Testis (tissue), 3 donors: ENCODE data around the gene DLGAP4. TPM values are rescaled to one million over a fixed set of nuclear protein-coding genes. Genes with fewer than 3 reads are reported as not detected.

ENCODE experiments used
- DNase-seq: peaks from one replicate; pipeline ENCODE4 v3.0.0-alpha.2; 2019
- H3K27ac ChIP-seq, 2 donors: fragments of 200-600 bp; sonication (generic); one replicate each; pipeline ENCODE4 v1.5.1; 2019
- H3K27me3 ChIP-seq: fragments of 200-600 bp; sonication (generic); one replicate; pipeline ENCODE4 v1.5.1; 2019
- H3K36me3 ChIP-seq: fragments of 200-600 bp; sonication (generic); one replicate; pipeline ENCODE4 v1.5.1; 2017; ENCODE audit warnings: low read depth; ENCODE audit errors: missing control alignments
- H3K4me1 ChIP-seq: fragments of 200-600 bp; sonication (generic); one replicate; pipeline ENCODE4 v1.5.1; 2019
- H3K4me3 ChIP-seq, 2 donors: fragments of 200-600 bp; sonication (generic); one replicate each; pipeline ENCODE4 v1.5.1; 2017 to 2019
- H3K9me3 ChIP-seq: fragments of 200-600 bp; sonication (generic); one replicate; pipeline ENCODE4 v1.5.1; 2017
- CTCF ChIP-seq, 3 experiments: fragments of 450-650 bp in 2 of 3; fragments of 200-600 bp in 1 of 3; sonication (generic) in 1 of 3; IDR thresholded peaks; one replicate each; pipeline ENCODE4 v1.5.1; 2016 to 2019; ENCODE audit warnings: antibody characterized with exemption in 3 of 3, mild to moderate bottlenecking in 2 of 3, moderate library complexity in 1 of 3
- POLR2A ChIP-seq: fragments of 450-650 bp; IDR thresholded peaks from one replicate; pipeline ENCODE4 v1.6.1; 2017; ENCODE audit warnings: antibody characterized with exemption, mild to moderate bottlenecking, moderate library complexity
- WGBS, 2 donors: methylation state at CpG; one replicate each; pipeline ENCODE4 v1.1.5; 2018; 5-methylcytosine and 5-hydroxymethylcytosine counted together
- intact Hi-C: fragments of 100-400 bp; cut with DNase I; formaldehyde crosslinking; loops from one replicate; pipeline ENCODE4 v1.15.1; 2023; ENCODE audit warnings: low total_unique reads
- polyA plus RNA-seq: library from polyadenylated mRNA; stranded (reverse); fragments of 350-450 nt; fragmentation: Illumina TruSeq; extraction: RNeasy Lipid Tissue Mini Kit (QIAGEN cat#74804); gene quantifications from one replicate; pipeline ENCODE4 v1.2.3, GENCODE V29; 2014; ENCODE audit warnings: low read depth, low replicate concordance; ENCODE audit not compliant: insufficient read depth
- total RNA-seq, 2 donors: library from RNA; depleted of rRNA; stranded (reverse); fragments of >200 nt; gene quantifications; one replicate each; pipeline ENCODE4 v1.2.3, GENCODE V29; 2016

DLGAP4 gene
- total and polyA plus RNA-seq, 3 donors from 2014 or later = 69.1 to 110 (median 110) TPM

DNA sequence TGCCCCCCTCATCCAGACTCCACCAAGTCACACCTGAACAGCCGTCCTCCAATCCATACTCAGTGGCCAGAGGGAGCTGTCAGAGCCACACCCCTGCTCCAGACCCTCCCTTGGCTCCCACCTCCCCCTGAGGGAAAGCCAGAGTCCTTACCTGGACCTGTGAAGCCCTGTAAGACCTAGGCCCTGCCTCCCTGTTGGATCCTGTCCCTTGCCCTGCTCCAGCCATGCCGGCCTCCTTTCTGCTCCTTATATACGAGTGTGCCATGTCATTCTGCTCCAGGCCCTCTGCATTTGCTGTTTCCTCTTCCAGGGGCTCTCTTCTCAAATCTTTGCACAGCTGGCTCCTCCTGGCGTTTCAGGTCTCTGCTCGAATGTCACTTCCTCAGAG is 134.9 kb downstream of the DLGAP4 start:
- Histone ChIP-seq H3K9me3 (no peaks in the 10 kb centered on the region), H3K4me3 (no peak overlapping the region), H3K4me1 (no peaks in the 10 kb centered on the region), H3K27me3 (no peaks in the 10 kb centered on the region), H3K36me3 (no peaks in the 10 kb centered on the region), H3K27ac (no peak overlapping the region)
- DNase-seq = no peak
- intact Hi-C loops = no loop called here
- no peak for TF ChIP-seq POLR2A
- WGBS, 2 donors = 68 to 75% methylated on average over 5 of the region's 5 CpGs

DNA sequence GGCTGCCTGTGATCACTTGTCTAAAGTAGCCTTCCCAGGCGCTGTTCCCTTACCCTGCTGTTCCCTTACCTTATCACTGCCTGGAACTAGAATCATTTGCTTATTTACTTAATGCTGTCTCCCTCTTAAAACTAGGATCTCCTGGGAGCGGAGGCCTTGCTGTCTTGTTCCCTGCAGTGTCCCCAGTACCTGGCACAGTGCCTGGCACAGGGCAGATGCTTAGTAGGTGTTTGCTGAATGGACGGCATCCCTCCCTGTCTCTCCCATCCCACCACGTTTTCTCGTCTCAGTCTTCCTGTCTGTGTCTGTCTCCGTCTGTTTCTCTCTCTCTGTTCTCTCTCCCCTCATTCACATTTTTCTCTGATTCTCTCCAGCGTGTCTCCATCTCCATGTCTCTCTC is 135.3 kb downstream of the DLGAP4 start:
- intact Hi-C loops = no loop called here
- Histone ChIP-seq H3K27ac (no peak overlapping the region), H3K4me1 (no peaks in the 10 kb centered on the region), H3K4me3 (no peak overlapping the region), H3K27me3 (no peaks in the 10 kb centered on the region), H3K9me3 (no peaks in the 10 kb centered on the region), H3K36me3 (no peaks in the 10 kb centered on the region)
- no peak for TF ChIP-seq POLR2A
- TF ChIP-seq CTCF (IDR thresholded peaks at IDR 0.05) = no peak
- no peak for DNase-seq
- 84 to 88% methylated on average over 7 of the region's 7 CpGs for WGBS, 2 donors

DNA sequence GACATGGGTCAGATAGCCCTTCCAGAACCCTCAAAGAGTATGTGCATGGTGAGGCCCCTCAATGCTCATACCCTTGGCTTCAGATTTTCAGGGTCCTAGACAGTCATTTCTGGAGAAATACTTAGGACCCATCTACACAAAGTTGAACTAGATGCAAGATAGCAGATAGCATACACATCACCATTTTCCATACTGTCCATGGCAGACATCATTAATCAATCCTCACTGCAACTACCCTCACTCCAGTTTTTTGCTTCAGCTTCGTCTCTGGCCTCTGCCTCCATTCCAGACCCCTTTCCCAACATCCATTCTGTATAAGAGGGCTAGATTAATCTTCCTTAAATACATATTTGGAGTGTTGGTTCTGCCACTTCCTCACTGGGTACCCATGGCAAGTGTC is 139.7 kb downstream of the DLGAP4 start:
- Histone ChIP-seq H3K27ac (no peak overlapping the region), H3K36me3 (no peaks in the 10 kb centered on the region), H3K4me3 (no peak overlapping the region), H3K9me3 (no peaks in the 10 kb centered on the region), H3K4me1 (no peaks in the 10 kb centered on the region), H3K27me3 (no peaks in the 10 kb centered on the region)
- DNase-seq = no peak
- 84 to 93% methylated on average over 1 of the region's 1 CpG for WGBS, 2 donors
- intact Hi-C loops = no loop called here
- no peak for TF ChIP-seq CTCF (IDR thresholded peaks at IDR 0.05)
- TF ChIP-seq POLR2A = no peak

DNA sequence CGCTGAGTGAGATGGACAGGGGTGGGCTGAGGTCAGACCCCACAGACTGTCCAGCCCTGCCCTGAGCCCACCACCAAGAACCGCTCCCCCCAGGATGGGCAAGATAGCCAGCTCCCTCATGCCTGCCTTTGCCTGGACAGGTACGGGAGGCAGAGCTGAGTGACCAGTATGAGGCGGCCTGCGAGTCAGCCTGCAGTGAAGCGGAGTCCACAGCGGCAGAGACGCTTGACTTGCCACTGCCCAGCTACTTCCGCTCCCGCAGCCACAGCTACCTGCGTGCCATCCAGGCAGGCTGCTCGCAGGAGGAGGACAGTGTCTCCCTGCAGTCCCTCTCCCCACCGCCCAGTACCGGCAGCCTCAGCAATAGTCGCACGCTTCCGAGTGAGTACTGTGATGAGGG is 140.4 kb downstream of the DLGAP4 start:
- Histone ChIP-seq H3K4me1 (no peaks in the 10 kb centered on the region), H3K27ac (no peak overlapping the region), H3K36me3 (no peaks in the 10 kb centered on the region), H3K4me3 (no peak overlapping the region), H3K9me3 (no peaks in the 10 kb centered on the region), H3K27me3 (no peaks in the 10 kb centered on the region)
- WGBS, 2 donors = 90 to 97% methylated on average over 3 to 17 of the region's 17 CpGs
- intact Hi-C loops = no loop called here
- no peak for DNase-seq
- TF ChIP-seq CTCF (IDR thresholded peaks at IDR 0.05) (no peak), POLR2A (no peak)

DNA sequence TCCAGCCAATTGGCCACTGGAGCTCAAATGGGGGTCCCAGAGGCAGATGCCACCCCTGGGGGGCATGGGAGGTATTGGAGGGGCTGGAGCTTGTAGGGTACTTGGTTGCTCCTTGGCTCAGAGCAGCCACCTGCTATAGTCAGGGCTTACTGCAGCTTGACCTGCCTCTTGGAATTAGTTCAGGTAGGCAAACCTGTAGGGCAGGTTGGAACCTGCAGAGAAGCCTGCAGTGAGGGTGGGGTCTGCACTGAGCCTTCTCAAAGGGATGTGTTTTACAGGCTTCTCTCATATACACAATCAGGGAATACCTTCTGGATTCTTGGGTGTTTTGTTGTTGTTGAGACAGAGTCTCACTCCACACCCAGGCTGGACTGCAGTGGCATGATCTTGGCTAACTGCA is 141.0 kb downstream of the DLGAP4 start:
- Histone ChIP-seq H3K27ac (no peak overlapping the region), H3K36me3 (no peaks in the 10 kb centered on the region), H3K27me3 (no peaks in the 10 kb centered on the region), H3K4me1 (no peaks in the 10 kb centered on the region), H3K4me3 (no peak overlapping the region), H3K9me3 (no peaks in the 10 kb centered on the region)
- TF ChIP-seq CTCF (IDR thresholded peaks at IDR 0.05) (no peak), POLR2A (no peak)
- DNase-seq = no peak
- intact Hi-C loops = no loop called here
